ENCODE data around the gene KIN. TPM values are rescaled to one million over a fixed set of nuclear protein-coding genes. Genes with fewer than 3 reads are reported as not detected.

The KIN gene
- total RNA-seq, 1 experiment from 2014 or later, result 23.0 TPM

Other genes starting within 250 kb of the KIN start
- 0.09 and 0.14 TPM in 2 replicates for gene ITIH5, start 121.0 kb downstream of the KIN start, total RNA-seq (2014; rRNA removed; shearing (Covaris generic))
- gene ITIH2, start 84.7 kb downstream of the KIN start, total RNA-seq (2014; rRNA removed; shearing (Covaris generic)), result not detected in 2 replicates
- gene ATP5F1C, start 184 bp upstream of the KIN start, total RNA-seq (2014; rRNA removed; shearing (Covaris generic)), result 638 and 718 TPM in 2 replicates
- 3.3 and 3.6 TPM in 2 replicates for gene TAF3, start 30.5 kb upstream of the KIN start, total RNA-seq (2014; rRNA removed; shearing (Covaris generic))

All from A172 (cell line).